Activated CD4-positive, alpha-beta T cell treated with anti-CD3 and anti-CD28 coated beads, Interleukin-2, amount 50 U/mL, for 1 hour (primary cell): ENCODE measurements around the gene ACTBL2.
"Not testable (repeated sequence)": the region's sequence is repeated elsewhere in the genome, so short reads cannot be mapped to it uniquely, and the experiment has no call there.

Experiments
- DNase-seq: peaks from one replicate; pipeline ENCODE4 v3.0.0-alpha.2; 2020

ACTBL2 gene

DNA sequence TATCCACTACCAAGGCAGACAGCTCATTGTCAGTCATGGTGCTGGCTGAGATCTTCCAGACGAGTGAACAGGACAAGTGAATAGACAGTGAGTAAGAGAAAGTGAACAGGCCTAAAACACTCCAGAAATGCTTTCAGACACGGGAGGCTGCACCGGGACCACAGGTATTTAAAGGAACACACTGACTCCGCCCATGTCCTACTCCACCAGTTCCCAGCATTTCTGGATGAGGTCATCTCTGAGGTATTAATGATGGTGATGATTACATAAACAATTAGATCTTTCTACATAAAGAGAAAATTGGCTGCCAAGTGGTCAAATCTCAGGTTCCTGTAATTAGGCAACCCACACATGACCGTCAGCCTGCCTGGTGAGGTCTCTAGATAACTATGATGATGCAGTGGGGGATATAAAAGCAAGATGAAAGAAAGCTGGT, at the start of gene ACTBL2:
TSS of gene ACTBL2 (minus strand) at position 141 of the 436 bp plus-strand sequence. CDS start at position 37, 104 bp downstream.
- DNase-seq, result no peak

GRCh38 chr5:57531333-57531732, 48.7 kb upstream of the ACTBL2 start:
- DNase-seq, result no peak

DNA sequence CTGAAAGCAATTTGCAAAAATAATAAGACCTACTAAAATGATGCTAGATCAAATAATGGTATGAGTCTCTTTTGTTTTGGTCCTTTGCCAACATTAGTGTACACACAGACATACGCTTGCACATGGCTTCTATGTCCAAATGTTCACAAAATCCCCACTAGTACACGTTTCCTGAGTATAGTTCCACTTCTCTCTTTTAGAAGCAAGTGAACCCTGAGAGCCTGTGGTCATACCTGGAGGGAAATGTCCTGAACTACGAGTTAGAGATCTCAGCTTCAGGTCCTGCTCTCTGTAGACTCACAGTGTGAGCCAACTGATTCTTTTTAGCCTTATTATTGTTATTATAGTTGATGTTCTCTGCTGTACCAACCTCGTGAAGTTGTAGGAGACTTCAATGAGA, 47.3 kb upstream of the ACTBL2 start:
- no peak for DNase-seq

DNA sequence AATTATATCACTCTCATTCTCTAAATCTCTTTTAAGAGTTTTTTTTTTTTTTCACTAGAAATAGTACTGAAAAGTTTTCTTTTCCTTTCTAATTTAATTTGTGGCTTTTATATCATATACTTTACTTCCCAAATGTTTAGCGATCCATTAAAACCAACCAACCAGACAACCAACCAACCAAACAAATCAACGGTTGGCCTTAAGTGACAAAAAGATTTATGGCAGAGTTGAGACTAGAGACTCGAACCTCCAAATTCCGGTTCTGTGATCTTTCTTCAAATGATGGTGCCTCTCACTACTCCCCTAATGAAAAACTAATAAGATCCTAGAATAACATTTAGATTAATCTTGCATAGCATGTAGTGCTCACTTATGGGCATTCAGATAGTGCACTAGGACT, 45.3 kb upstream of the ACTBL2 start:
- DNase-seq, result no peak

DNA sequence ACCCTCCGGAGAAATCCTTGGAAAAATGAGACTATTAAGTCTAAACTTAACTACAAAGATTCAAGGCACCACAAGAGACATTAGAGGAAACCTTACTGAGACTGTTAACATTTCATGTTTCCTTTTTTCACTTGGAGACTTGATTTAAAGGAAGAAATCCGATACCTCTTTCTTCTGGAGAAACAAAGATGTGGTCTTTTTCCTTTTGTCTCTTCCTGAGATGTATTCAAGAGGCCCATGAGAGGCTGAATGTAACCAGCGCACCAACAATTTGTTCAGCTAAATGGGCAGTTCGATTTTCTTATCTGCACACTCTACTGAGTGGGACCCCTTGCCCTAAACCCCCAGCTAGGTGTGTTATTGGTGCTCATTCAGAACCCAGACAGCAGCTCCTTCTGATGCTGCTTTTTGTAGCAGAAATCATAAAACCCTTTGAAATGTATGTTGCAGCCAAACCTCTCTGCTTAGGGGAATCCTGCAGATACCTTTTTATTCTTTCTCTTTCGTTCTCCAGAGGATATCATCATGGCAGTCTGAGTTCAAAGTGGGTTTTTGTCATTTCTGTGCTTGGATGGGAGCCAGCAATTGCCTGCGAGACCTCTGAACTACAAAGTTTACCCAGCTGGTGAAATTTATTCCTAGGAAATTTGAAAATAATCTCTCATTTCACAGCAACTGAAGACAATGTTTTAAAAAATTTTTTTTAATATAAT, 41.9 kb upstream of the ACTBL2 start:
- no peak for DNase-seq

GRCh38 chr5:57522477-57522876, 39.9 kb upstream of the ACTBL2 start:
- DNase-seq, result not testable (repeated sequence)

DNA sequence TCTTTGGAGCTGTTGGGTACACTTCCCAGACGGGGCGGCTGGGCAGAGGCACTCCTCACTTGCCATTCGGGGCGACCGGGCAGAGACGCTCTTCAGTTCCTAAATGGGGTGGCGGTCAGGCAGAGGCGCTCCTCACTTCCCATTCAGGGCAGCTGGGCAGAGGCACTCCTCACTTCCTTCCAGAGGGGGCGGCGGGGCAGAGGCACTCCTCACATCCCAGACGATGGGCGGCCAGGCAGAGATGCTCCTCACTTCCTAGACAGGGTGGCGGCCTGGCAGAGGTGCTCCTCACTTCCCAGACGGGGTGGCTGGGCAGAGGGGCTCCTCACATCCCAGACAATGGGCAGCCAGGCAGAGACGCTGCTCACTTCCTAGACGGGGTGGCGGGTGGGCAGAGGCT, 35.8 kb upstream of the ACTBL2 start:
- not testable (repeated sequence) for DNase-seq

GRCh38 chr5:57517250-57517649, 34.6 kb upstream of the ACTBL2 start:
- no peak for DNase-seq

GRCh38 chr5:57513785-57514184, 31.2 kb upstream of the ACTBL2 start:
- DNase-seq, result no peak

- no peak for DNase-seq
Observed at GRCh38 chr5:57511321-57511720, 28.7 kb upstream of the ACTBL2 start.

GRCh38 chr5:57509501-57510260, 27.1 kb upstream of the ACTBL2 start:
- no peak for DNase-seq

GRCh38 chr5:57508211-57508610, 25.6 kb upstream of the ACTBL2 start:
- DNase-seq, result no peak

GRCh38 chr5:57505272-57506200, 22.9 kb upstream of the ACTBL2 start:
- no peak for DNase-seq

- no peak for DNase-seq
Observed at GRCh38 chr5:57504357-57504756, 21.7 kb upstream of the ACTBL2 start.

GRCh38 chr5:57503433-57503832, 20.8 kb upstream of the ACTBL2 start:
- DNase-seq, result no peak

DNA sequence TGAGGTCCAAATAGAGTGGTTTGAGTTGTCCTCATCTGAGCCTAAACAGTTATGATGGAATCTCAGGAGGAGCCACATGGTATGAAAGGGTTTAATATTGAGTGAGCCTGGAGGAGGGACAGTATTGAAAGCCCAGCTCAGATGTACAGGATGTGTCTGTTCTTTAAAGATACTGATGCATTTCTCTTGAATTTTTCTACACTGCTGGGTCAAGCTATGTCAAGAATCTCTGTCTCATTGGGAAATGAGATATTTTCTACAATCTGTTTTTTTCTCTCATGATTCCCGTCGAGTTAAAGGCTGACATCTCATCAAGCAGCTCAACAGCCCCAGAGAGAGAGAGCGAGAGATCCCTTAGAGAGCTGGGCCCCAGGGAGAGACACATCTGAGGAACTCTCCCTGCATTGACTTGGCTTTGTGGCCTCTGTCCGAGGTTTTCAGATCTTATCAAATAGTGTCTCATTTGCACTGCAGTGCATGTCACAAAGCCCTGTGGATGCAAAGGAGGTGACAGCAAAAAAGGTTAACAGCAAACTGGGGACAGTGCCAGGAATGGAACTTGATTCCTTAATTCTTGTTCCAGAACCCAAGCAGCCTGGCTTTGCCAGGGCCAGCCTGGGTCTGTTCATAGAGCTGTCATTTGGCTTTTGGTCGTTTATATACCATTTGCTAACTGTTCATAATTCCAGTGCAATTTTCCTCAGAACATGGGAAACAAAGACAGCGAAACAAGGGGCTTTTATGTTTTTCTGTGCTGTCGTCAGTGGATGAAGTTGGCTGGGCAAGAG, 19.0 kb upstream of the ACTBL2 start:
- no peak for DNase-seq

DNA sequence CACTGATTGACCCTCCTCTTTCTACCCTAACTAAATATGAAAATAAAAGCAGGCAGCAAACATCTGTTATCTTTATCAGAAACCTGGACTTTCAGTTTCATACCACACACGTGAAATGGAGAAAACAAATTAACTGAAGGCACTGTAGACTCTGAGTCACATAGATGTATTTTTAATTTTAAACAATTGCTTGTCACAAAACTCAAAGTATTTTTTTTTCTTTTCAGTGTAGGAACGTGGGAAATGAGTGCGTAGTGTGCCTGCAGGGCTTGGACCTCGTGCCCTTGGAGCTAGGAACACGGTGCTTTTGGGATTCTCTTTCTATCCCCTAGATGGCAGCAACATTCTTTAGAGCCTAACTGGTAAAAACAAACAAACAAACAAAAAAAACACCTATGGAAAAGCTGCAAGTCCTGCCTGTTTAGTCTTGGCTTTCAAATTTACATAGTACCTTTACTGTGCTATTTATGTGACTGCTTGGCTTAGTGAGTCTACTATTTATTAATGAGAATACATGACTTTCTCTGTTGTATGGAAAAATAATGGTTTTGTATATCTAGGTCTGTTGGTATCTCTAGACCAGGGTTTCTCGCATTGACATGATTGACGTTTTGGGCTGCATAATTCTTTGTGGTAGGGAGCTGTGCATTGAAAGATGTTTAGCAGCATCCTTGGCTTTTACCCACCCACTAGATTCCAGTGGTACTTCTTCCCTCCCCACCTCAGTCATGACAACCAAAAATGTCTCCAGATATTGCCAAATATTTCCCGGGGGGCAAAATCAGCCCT, 16.8 kb upstream of the ACTBL2 start:
- DNase-seq, result no peak

DNA sequence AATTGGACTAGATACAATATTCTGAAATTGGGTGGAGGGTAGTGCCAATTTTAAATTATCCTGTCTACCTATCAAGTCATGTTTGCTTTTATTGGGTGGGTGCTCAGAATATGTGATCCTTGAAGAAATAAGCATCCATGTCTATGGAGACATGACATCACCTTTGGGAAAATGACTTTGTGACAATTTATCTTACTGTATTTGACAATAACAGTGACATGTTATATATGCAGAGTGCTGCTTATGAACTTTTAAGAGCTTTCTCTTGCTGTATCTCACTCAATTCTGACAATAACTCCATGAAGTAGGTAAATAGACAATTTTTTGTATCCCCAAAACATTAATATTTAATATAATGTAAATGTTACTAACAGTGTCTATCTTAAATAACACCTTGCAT, 15.1 kb upstream of the ACTBL2 start:
- no peak for DNase-seq

DNA sequence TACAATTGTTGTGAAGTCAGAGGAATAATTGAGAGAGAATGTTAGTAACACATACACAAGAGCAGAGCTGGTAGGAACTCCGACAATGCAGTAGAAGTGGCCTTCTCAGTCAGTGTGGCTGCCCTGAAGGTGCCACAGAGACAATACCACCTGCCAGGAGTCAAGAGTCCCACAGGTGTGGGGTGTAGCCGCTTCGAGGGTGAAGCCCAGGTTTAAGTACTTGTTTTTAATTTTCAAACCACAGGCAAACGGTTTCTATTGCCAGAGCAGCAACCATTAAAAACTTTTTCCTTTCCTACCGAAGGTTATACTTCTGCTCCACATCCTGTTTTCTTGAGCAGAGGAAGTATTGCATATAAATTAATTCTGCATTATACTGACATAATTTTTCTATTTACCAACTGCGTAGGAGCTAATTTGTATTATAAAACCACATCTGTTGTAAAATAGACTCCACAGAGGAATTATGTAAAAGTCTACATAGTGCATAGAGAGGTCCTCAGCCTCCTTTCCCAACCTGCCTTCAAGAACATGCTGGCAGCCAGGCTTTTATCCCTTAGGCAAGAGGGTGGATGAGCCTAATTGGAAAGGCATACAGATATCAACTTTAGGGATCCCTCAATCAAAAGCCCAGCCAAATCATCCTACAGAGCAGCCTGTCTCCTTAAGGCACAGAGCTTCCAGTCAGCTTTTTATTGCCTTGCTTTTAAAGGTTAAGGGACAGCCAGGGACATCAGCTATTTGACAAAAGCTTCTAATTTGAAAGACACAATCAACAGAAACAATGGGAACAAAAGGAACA, 12.9 kb upstream of the ACTBL2 start:
- peak; percentile 1 for DNase-seq
